Neural progenitor cell (in vitro differentiated cells): ENCODE measurements around the gene EML2.

Source experiments
- CTCF ChIP-seq: fragments of 200-600 bp; sonication (generic); IDR thresholded peaks from 2 replicates; pipeline ENCODE4 v1.5.1; 2017; ENCODE audit warnings: antibody characterized with exemption, mild to moderate bottlenecking
- EZH2 ChIP-seq: fragments of 200-600 bp; sonication (generic); IDR thresholded peaks from 2 replicates; pipeline ENCODE4 v1.6.1; 2017; ENCODE audit warnings: antibody characterized with exemption, mild to moderate bottlenecking, moderate library complexity

DNA sequence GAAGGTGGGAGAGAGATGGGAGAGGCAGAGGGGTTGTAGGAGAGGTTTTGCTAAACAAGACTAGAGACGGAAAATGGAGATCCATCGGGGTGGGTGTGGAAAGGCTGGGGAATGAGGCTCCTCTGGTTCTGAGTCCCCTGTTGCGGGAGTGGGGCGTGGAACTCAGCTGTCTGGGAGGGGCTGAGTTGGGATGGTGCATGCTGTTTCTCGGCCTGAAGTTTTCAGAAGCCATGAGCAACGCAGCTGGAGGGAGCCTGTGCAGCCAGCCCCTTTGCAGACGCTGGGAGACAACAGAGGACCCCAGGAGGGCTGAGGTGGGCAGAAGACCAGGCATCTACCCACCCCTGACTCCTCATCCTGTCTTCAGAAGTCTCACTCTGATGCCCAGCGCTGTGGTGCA lies 21.4 kb upstream of the EML2 start:
- TF ChIP-seq CTCF, result no peak
- TF ChIP-seq EZH2, result no peak
